GM18867 (cell line): ENCODE data around the gene GDPD4.

Experiments
- ATAC-seq: cut with Tn5 transposase; IDR thresholded peaks from one replicate; pipeline ENCODE4 v1.9.1; 2021; ENCODE audit warnings: mild to moderate bottlenecking, moderate library complexity; ENCODE audit not compliant: unreplicated experiment

GDPD4 gene

DNA sequence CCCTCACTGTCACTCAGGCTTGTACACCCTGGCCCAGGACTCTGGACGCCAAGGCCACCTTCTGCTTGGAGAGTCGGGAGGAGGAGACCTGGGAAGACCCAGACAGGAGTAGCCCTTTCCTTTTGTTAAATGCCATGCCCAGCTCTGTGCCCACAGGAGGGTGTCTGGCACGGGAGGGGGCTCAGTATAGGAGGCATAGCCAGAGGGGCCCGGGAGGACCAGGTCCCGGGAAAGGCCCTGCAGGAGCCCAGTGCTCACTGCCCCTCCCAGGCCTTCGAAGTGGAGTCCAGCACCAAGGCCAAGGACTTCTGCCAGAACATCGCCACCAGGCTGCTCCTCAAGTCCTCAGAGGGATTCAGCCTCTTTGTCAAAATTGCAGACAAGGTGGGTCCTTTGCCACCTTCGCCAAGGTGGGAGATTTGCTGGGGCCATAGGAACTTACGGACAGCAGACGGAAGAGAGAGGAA lies 94.4 kb downstream of the GDPD4 start:
- no peak for ATAC-seq

DNA sequence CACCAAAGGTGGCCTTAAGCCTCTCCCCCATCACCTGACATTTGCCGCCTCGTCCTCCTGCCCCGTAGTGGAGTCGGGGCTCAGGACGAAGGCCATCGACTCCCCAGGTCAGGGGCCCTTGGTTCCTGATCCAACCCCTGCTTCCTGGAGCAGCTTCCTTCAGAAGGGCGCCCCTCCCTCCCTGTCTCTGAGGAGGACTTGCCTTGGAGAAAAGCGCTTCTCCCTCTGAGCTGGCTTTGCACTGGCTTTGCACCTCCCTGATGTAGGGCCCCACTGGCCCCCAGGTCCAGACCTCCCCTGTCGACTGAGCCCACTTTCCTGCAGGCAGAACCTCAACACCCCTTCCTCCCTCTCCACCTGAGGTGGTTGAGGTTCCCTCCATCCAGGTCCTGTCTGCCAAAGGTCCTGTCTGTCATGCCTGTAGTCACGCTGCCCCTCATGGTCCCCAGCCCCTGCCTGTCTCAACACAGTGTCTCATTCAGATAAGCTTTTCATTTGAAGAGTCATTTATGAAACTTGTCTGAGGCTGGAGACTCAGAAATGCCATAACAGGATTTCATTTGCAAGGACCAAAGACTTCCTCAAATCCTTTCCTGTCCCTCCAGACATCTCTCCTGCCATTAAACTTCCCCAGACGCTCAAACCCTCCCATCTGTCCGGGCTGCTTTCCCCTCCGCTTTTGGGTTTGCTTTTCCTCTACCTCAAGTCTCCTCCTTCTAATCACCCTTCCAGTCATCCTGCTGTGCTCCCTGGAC lies 95.0 kb downstream of the GDPD4 start:
- ATAC-seq, result no peak

DNA sequence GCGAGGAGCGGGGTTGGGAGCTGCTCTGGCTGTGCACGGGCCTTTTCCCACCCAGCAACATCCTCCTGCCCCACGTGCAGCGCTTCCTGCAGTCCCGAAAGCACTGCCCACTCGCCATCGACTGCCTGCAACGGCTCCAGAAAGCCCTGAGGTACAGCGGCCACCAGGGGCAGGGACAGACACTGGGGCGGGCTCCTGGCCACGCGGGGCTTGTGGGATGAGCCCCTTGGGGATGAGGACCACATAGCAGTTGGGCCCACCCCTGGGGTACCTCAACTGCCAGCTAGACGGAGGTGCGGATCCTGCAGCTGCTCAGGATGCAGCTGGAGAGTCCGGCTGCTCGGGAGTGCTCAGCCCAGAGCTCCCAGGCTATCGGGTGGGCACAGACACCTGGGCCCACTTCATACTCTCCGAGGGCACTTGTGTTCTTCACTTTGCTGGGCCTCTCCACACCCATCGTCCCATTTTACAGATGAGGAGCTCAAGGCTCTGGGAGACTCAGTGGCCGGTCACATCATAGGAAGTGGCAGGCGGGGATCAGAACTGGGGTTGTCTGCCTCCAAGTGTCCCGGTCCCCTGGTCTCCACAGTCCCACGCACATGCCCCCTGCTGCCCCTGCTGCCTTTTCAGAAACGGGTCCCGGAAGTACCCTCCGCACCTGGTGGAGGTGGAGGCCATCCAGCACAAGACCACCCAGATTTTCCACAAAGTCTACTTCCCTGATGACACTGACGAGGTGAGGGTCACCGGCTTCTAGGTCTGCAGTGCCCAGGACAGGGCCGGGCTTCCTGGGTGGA lies 95.8 kb downstream of the GDPD4 start:
- no peak for ATAC-seq

DNA sequence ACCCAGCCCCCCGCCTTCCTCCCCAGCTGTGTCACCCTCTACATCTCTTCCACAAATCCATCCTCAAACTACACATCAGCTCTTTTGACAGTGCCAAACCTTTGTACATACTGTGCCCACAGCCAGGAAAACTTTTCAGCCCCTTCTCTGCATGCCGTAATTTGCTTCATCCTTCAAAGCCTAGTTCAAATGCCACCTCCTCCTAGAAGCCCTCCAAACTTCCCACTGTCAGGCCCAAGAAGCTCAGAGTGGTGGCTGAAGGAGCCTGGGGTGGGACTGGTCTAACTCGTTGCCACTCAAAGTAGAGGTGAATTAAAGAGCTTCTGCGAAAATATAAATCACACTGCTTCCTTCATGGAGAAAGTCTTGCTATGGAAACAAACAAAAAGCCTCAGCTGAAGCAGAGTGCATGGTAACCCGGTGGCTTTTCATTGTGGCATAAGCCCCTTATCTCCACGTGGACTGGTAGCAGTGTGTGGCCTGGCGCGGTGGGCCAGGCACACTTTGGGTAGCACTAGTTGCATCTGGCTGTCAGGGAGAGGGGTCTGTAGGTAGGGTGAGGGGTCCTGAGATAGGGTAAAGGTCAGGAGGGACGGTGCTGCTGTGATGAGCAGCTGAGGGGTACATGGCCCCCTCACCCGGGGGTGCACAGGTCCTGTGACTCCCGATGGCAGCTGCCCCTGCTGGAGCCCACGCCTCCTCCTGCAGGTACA lies 96.6 kb downstream of the GDPD4 start:
- no peak for ATAC-seq

DNA sequence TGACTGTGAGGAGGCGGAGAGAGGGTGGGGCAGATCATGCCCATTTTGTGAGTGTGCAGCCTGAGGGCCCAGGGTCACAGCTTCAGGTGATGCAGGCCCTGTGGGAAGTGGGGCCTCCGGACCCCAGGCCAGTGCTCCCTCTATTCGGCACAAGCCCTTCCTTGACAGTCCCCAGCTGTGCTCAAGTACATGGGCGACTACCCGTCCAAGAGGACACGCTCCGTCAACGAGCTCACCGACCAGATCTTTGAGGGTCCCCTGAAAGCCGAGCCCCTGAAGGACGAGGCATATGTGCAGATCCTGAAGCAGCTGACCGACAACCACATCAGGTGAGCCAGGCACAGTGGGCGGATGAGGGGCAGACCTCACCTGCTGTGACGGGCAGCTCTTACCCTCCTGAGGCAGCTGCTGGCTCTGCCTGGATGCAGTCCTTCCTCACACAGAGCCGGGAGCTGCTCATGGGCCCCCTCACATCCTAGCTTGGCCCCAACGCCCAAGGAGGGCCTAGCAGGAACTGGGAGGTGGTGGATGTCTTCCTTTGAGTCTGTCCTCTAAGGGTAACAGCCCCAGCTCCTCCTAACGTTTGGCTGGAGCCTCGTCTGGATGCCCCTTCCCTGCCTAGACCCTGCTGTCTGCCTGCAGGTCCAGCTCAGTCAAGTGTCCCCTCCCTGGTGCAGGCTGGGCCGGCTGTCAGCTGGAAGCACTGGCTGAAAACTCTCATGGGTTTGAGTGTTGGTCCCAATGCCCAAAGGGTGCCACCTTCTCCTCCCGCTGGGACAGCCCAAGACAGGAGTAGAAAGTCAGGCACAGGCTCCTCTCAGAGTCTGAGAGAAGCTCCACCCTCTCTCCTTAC lies 97.4 kb downstream of the GDPD4 start:
- no peak for ATAC-seq

DNA sequence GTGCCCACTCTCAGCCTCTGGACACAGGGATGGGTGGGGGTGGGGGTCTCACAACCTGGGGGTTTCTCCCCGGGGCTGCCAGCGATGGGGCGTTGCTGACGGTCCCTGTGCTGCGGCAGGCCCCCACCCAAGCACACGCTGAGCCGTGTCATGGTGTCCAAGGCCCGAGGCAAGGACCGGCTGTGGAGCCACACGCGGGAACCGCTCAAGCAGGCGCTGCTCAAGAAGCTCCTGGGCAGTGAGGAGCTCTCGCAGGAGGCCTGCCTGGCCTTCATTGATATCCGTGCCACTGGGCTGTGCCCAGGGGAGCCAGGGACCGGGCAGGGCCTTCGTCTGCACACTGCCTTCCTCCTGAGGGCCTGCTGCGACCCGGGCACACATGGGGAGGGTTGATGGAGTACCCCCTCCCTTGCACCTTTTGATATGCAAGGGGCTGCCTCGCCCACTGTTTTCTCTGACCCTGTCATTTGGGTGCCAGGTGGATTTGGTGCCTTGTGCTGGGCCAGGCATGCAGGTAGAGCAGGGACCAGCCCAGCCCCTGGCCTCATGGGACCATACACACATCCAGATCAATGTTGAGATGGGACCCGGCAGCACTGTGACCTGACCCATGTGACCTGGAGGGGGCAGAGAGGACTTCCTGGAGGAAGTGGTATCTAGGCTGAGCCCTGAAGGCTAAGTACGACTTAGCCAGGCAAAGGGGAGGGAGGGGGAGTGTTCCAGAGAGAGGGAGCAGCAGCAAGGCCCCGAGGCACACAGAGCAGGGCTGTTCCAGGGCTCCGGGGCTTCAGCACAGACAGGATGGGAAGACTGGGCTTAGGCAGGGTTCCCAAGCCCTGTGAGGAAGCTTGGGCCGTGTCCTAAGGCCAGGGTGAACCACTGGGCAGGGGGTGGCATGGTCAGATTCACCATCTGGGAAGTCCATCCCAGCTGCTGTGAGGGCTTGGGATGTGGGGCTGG lies 98.3 kb downstream of the GDPD4 start:
- ATAC-seq, result no peak

DNA sequence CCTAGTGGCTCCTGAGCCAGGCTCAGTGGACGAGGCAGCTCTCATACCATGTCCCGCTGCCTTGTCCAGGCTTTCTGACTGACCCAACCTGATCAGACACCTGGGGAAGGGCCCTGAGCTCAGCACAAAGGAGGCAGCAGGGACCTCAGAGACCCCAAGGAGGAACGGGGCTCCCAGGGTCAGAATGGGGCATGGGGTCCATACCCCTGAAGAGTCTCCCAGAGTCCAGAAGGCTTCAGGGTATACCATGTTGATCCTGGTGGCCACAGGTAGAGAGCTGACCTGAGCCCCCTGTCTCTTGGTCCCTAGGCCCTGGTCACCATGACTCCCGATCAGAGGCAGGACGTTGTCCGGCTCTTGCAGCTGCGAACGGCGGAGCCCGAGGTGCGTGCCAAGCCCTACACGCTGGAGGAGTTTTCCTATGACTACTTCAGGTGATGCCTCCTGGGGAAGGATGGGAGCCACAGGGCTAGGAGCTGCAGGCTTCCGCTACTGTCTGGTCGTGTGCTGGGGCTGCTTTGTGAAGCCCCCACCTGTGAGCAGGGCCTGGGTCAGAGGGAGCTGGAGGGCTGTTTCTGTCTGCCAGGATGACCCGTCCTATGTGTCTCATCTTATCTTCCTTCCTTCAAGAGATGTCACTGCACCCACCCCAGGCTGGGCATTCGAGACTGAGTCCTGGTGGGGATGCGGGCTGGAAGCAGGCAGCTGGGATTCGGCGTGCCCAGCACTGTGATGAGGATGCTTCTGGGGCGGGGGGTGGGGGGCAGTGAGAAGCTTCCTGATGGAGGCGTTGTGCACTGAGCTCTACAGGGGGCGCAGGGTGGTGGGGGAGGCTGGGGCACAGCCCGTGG lies 99.3 kb downstream of the GDPD4 start:
- no peak for ATAC-seq

DNA sequence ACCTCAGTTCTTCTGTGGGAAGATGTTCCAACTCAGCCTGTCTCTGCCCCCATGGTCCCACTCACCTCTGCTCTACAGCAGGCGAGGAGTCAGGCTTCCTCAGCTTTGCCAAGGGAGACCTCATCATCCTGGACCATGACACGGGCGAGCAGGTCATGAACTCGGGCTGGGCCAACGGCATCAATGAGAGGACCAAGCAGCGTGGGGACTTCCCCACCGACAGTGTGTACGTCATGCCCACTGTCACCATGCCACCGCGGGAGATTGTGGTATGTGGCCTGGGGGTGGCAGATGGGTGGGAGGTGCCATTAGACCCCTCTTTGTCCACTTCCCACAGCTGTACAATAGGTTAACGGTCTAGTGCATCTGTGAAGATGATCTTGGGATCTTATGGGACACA lies 100.1 kb downstream of the GDPD4 start:
- ATAC-seq, result no peak

DNA sequence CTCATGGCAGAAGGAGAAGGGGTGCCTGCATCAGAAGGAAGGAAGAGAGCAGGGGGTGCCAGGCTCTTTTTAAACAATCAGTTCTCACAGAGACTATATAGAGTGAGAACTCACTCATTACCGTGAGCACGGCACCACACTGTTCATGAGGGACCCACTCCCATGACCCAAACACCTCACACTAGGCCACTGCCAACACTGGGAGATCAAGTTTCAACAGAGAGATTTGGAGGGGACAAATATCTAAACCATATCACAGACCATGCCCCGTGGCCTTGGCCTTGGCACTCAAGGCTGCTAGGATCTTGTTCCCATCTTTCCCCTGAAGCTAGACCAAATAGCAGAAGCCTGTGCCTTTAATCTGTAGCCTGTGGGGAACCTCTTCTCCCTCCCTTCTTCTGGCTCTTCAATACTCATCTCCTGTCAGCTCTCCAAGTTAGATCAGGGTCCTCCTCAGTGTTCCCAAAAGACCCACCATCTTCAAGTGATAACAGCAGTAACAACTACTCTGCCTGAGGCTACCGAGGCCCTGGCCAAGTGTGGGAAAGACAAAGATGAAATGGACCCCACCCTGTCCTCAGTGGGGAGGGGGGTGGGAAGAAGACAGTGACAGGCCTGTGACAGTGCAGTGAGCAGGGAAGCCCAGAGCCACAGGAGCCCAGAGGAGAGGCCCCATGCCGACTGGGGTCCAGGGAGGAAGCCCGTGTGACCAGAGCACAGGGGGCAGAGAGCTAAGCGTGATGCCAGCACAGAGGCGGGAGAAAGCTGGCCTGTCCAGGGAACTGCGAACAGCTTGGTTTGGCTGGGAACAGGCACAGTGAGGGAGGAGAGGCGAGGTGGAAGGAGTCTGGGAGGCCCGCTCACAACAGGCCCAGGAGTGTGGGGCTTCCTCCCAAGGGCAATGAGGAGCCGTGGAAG lies 100.9 kb downstream of the GDPD4 start:
- ATAC-seq, result no peak

DNA sequence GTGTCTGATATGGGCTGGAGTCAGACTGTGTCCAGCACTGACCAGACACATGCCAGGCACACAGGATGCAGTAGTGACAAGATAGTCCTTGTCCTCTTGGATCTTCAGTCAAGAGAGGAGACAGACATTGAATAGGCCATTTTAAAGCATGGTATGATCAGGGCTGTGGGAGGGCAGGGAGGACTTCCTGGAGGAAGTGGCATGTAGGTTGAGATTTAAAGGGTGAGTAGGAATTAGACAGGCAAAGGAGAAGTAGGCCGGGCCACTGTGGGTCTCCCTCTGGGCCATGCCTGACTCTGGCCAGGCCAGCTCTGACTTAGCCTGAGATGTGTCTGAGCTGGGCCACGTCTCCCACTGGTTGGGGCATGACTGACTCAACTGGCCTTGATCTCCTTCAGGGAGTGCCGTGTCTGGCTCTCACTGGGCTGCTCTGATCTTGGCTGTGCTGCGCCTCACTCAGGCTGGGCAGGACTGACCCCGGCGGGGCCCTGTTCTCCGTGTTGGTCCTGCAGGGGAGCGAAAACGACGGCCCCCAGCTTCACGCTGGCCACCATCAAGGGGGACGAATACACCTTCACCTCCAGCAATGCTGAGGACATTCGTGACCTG lies 102.2 kb downstream of the GDPD4 start:
- ATAC-seq, result no peak

DNA sequence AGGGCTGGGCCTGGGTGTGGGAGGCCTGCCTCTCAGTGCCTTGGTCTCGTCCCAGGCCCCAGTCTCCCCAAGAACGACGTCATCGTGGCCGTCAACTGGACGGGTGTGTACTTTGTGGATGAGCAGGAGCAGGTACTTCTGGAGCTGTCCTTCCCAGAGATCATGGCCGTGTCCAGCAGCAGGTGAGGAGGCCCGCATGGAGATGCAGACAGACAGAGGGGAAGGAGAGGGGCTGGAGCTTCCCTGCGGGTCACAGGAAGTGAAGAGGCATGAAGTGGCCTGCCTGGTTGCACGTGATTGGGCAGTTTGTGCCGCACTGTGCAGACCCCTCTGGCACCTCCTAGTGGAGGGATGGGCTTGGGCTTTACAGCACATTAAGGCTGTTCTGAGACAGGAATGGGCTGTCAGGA lies 103.0 kb downstream of the GDPD4 start:
- ATAC-seq, result no peak

DNA sequence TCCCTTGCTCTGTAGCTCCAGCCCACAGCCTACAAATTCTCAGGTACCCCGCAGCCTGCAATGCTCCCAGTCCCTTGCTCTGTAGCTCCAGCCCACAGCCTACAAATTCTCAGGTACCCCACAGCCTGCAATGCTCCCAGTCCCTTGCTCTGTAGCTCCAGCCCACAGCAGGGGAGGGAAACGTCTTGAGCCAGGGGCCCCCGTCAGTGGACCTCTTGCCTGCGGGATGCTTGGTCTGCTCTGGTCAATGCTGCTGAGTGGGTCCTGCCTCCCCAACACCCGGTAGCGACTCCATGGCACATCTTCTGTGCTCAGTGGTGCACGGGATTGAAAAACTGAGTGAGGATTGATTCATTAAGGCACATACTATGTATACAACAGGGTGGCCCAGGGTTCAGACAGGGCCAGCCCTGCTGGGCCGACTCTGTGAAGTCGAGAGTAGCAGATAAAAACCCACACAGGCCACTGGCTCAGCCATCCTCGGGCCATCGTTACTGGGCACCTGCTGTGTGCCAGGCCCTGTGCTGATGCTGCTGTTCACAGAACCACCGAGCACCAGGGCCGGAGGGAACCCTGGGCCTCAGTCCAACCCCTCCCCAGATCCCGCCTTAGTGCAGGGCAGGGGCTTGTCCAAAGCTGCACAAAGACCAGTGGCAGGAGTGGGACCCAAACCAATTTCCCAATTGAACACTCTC lies 103.7 kb downstream of the GDPD4 start:
- no peak for ATAC-seq

DNA sequence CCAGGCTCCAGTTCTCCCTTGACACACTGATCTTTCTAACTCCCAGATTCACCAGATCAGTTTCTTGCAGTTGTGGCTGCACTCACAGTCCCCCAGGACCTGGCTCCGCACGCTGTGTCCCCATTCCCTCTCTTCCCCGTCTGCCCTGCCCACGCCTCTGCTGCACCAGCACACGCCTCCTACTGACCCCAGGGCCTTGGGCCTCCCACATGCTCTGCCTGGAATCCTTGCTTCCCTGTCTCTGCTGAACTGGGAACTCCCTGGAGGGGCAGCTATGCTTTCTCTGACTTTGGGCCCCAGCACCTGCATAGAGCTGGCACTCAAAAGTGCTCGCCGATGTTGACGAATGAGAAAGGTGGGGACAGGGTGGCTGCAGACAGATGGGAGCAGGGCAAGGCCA lies 104.5 kb downstream of the GDPD4 start:
- ATAC-seq, result no peak

DNA sequence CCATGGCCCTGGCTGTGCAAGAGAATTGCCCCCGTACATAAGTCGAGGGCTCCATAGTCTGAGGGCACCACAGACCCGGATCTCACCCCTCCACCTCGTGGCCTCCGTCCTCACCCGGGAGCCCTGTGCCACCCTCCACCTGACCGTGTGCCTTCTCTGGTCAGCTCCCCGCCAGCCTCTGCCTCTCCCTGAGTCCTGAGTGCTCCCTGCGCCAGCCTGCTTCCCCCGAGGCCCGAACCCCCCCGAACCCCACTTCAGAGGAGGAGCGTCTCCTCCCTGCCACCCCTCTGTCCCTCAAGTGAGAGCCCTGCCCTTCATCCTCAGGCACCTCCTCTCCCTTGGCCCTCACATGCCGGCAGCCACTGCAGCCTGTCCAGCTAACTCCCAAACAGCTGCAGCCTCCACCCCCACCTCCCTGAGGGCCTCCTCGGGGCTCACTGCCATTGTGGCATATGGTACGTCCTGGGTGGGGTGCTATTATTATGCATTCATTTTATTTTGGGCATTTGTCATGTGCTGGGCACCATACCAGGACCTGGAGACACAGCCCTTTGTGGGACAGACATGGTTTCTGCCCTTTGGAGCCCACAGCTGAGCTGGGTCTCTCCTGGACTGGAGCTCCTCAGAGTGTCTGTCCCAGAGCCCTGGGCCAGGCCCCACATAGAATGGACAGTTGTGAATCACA lies 106.3 kb downstream of the GDPD4 start:
- ATAC-seq, result no peak

DNA sequence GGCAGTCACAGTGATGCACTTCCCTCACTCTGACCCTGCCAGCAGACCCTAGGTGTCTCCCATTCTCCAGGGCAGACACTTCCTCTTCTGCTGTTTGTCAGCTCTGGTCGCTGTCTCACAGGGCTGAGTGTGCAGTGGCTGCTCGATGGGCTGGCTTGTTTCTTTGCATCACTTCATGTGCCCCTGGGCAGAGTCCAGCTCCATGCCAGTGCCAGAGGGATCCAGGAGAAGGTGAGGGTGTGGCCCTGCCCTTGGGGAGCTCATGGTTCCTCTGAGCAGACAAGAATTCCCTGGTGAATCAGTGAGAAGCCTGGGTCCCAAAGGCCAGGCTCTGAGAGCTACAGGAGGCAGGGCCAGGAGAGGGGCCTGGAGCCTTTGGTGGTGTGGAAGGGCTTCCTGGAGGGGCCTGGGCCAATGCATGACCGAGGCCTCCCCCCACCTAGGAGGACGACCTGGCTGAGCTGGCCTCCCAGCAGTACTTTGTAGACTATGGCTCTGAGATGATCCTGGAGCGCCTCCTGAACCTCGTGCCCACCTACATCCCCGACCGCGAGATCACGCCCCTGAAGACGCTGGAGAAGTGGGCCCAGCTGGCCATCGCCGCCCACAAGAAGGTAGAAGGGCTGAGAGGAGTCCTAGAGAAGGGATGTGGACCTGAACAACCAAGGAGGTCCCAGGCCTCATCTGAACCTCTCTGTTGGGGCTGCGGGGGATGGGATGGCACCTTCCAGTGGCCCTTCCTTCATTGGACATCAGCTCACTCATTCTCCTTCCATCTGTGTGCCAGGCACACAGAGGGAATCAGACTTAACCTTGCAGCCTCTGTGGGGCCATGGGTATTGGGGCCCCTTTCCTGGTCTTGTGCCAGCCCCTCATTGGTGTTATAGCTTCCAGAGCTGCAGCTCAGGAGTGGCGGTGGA lies 107.3 kb downstream of the GDPD4 start:
- ATAC-seq, result no peak
